Stimulated activated CD4-positive, alpha-beta T cell treated with anti-CD3 and anti-CD28 coated beads, Interleukin-4, amount 100 ng/mL, for 48 hours (primary cell): ENCODE data around the gene CCRL2.
"Not testable (repeated sequence)": the region's sequence is repeated elsewhere in the genome, so short reads cannot be mapped to it uniquely, and the experiment has no call there.

ENCODE experiments used
- DNase-seq, 2 donors: peaks; one replicate each; pipeline ENCODE4 v3.0.0-alpha.2; 2020; ENCODE audit warnings: low read depth in 2 of 2

The CCRL2 gene

DNA sequence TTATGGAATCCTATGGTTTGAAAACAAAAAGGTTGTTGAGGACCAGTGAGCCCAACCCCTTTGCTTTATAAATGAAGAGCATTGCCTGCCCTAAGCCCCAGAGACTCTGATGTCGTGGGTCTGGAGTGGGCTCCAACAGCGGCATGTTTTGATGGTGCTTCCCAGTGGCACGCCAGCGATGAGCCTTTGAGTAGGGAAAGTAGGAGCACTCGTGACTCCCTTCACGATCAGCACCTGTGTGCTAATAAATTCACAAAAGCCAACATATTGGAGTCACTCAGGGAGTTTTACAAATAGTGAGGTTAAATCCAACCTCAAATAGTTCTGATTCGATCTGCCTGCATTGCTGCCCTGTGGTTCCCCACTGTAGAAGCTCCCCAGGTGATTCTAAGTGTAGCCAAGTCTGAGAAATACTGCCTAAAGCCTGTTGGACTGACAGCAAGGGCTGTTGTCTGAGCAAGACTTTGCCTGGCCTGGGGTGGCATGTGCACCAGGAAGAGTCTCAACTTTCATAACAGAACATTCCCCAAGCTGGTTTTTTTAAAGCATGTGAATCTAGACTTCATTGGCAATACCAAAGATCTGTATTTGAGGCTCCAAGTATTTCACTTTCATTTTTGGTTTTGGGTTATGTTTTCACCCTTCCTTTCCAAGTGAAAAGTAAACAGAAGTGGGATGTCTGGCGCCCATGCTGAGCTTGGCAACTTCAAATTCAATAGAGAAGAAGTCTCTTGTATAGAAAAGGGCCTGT lies 26.4 kb upstream of the CCRL2 start:
- no peak for DNase-seq

DNA sequence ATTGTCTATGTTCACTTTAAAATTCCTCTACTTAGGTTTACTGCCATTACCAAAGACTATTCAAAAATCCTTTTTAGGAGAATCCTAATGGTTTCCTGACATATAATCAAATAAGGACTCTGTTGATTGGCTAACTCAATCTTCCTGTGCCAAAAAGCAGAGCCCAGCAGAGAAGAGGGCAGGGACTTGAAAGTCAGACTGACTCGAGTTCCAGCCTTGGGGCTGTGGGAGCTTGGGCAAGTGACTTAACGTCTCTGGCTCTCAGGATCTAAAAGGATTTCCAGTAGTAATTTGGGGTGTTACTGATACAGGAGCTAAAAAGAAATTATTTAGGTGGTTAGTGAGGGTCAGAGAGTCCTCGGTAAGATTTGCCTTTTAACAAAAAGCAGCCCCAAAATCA lies 25.4 kb upstream of the CCRL2 start:
- no peak for DNase-seq

DNA sequence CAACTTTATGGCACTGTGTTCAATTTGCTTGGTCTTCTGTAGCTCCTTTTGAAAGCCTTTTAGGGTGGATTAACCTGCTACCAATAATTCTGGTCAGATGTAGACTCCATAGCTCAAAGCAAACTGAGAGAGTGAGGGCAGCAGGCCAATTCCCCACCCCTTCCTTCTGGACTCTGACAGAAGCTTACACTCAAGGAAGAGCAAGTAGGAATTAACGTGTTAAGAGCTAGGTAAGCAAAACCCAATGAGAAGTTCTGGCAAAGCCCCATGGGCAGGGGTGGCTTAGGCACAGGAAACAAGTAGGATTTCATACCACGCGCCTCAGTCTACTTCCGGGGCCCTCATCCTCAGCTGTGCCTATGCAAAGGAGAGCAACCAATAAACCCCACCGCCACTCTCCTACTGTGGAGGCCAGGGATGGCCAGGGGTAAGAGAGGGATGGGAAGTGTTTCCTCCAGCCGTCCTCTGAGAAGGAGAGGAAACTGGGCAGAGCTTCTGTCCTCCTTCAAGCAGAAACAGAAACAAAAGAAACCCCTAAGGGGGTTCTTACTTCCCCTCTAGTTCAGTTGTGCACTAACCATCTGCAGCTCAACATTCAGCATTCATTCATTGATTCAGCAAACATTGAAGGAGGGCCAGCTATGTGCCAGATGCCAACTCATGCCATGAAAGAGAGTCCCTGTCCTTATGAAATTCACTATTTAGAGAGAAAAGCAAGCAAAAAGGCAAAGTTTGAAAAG lies 23.7 kb upstream of the CCRL2 start:
- no peak for DNase-seq

DNA sequence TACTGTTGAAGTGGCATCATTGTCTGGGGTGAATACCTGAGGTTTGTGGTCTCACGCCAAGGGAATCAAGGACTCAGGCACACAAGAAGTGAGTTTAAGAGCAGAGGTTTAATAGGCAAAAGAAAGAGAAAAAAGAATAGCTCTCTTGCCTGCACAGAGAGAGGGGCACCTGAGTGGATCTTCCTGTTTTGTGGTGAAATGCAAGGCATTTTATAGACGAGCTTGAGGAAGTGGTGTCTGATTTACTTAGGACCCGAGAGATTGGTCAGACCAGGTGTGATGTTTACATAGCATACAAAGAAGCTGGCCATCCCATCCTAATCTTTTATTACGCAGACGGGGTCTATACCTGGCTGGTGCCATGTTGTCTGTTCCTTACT lies 23.1 kb upstream of the CCRL2 start:
- DNase-seq: no peak

DNA sequence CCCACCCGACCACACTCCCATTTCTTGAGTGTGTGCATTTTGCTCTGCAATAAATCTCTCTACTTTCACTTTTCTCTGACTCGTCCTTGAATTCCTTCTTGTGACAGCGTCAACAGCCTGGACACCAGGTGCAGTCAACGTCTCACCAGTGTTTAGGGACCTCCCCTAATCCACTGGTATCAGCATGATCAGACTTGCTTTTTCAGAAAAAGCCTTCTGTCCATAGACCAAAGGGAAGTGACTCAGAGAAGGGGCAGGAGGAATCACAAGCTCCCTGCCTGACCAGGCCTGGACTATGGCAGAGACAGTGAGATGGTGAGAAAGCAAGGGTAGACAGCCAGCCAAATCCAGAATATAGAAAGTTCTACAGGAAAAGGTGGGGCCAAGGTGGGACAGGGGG lies 20.9 kb upstream of the CCRL2 start:
- no peak for DNase-seq

DNA sequence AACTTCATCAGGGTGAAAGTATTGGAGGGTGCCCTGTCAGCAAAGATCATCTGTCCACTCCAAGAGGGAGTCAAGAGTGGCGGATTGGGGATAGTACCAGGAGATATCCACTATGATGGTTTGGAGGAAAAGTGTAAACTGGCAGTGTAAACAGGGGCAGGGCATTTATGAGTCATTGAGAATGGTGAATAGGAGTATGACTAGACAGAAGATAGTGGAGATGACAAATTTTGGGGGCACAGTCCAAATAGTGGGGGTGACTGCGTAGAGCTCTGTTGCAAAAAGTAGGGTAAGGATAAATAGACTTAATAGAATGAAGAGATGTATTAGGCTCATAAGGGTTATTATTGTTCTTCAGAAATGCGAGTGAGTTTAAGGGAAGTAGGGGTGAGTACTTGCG lies 18.2 kb upstream of the CCRL2 start:
- not testable (repeated sequence) for DNase-seq

DNA sequence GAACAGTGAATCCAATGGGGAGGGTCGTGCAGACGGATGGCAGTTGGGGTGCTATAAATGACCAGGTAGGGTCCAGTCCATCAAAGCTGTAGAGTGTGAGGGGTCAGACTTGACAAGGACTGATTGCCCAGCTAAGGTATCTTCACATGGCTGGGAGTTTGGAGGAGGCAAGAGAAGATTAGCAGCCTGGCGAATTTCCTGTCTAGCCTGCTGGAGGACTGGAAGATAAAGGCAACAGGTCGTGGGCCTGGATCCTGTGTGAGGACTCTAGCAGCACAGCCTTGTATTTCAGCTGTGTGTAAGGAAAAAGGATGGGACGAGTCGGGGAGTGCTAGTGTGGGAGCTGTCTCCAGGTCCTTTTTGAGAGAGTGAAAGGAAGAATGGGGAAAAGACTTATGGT lies 17.8 kb upstream of the CCRL2 start:
- DNase-seq: no peak

DNA sequence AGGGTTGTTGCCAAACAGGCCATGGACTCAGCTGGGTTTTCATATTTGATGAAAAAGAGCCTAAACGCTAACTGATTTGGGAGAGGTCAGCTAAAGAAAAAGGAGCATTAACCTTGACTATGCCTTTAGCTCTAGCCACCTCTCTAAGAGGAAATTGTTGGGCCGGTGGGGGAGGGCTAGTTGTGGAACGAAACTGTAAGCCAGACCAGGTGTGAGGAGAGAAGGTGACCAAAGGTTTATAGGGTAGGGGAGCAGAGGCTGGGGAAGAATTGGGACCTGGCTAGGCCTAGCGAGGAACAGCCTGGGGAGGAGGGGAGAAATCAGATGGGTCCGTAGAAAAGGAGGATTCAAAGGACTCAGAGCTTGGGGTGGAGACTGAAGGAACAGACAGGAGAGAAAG lies 15.5 kb upstream of the CCRL2 start:
- DNase-seq: not testable (repeated sequence)

DNA sequence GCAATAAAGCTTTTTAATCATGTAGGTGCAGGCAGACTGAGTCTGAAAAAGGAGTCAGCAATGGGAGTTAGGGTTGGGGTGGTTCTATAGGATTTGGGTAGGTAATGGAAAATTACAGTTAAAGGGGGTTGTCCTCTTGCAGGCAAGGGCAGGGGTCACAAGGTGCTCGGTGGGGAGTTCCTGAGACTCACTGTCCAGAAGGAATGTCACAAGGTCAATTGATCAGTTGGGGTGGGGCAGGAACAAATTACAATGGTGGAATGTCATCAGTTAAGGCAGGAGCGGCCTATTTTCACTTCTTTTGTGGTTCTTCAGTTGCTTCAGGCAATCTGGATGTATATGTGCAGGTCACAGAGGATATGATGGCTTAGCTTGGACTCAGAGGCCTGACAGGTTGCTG lies 14.0 kb upstream of the CCRL2 start:
- DNase-seq: no peak

DNA sequence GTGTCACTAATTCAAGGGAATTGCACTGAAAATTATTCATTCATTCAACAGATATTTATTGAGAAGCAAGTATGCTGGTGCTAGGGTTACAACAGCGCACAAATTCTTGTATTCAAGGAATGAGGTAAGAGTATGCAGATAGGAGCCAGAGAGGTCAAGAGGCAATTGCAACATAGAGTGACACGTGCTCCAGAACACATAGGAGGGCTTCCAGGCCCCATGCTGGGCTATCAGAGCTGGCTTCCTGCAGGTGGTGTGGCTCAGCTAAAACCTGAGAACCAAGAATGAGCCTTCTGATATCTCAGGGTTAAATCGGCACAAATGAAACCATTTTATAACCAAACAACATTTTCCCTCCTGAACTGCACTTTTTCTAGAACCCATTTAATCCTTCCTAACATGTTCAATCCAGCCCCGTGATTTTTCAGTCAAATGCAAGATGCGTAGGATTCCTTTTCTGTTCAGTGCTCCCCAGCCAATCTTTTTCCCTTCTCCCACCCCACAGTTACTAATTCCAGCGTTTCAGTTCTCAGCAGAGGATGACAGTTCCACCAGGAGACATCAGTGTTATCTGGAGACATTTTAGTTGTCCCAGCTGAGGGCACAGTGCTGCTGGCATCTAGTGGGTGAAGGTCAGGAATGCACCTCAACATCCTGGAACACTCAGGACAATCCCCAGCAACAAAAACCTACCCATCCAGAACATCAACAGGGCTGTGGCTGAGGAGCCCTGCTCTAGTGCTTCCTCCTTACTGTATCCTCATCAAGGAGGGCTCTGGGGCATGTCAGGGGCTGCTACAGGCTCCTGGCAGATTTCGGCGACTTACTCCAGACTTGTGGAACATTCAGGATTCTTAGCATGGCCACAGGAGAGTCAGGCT lies 13.3 kb upstream of the CCRL2 start:
- no peak for DNase-seq

DNA sequence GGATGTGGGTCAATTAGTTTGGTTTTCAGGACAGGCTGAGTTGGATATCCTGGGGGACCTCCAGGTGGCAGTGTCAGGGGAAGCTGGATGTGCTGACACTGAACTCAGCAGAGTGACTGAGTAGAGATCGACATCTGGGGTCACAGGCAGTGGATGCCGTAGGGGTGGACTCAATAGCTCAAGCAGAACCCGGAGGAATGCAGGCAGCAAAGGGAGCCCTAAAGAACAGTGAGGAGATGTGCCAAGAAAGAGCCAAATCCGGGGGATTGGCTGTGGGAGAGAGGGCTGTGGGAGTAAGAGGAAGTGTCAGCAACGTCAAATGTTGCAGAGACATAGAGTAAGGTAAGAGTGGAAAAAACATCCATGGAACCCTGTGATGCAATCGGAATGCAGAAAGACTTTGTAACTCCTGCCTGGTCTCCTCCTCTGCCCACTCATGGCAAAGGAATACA lies 11.8 kb upstream of the CCRL2 start:
- no peak for DNase-seq

DNA sequence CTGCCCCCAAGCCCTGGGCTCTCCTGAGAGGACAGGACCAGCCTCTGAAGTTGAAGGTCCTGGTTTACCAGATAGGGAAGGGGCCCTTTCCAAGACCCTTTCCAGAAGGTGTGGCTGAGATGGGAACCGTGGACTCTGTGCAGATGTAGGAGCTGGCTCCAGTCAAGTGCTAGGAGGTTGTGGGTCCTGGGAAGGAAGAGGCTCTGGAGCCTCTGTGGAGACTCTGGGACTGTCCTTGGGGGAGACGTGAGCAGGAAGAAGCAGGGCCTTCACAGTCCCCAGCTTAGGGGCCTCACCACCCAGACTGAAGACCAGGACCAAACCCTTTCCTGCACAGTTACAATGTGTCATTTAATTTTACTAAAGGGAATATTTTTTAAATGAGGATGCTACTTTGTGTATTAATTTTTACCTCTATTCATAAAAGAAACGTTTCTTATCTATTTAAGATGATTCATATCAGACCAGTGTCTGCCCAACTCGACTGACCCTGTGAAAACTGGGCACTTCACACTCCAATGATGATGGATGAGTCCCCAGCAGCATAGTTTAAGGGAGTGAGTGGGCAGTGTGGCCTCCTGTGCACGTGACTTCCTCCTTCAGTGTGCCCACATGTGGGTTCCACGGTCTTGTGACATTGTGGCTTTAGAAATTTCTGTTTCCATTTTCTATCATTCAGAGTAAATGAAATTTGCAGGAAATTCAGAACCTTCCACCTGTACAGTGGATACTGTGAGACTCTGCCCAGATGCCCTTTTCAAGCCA lies 11.1 kb upstream of the CCRL2 start:
- no peak for DNase-seq

DNA sequence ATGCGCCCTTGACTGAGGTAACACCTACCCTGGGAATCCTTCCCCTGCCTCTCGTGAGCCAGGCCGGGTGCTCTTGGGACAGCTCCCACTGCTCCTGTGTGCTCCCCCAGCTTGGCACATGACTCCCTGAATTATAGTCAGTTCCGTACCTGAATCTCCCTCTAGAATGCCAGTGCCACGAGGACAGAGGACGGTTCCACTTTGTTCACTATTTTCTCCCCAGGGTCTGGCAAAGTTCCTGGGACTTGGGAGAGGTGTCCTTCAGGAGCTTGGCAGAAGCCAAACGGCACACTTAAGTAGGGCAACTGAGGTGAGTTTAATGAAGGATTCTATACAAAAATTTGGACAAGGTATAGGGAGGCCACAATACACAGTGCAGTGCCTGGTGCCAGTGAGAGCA lies 9.9 kb upstream of the CCRL2 start:
- no peak for DNase-seq

DNA sequence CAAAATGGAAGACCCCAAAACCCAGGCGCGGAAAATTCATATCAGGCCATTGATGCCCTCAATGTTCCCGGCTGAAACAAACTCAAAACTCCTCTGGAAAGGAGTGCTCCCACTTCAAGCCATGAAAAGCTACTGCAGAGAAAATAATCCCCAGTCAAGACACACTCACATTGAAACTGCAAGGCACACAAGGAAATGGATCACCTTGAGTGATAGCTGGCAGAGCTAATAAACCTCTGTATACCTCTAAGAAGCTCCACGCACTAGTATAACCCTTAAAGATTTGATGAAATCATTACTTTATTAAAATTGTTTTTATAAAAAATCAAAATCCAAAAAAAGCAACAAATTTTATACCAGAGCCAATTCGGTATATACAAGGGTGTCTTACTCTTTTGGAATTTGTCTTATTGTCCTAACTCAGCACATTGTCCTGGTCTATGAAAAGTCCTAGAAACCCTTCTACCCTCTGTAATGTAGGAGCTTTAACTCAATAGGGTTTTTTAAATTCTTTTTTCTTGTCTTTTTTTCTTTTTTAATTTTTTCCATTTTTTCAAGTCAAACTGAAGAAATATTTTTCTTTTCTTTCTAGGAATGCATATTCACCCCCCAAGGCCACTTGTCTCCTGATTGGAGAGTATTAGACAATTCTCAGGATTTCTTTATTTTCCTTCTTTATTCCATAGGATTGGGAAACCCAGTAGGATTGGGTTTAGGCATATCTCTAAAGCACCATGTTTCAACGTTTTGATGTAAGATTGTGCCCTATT lies 8.7 kb upstream of the CCRL2 start:
- no peak for DNase-seq

DNA sequence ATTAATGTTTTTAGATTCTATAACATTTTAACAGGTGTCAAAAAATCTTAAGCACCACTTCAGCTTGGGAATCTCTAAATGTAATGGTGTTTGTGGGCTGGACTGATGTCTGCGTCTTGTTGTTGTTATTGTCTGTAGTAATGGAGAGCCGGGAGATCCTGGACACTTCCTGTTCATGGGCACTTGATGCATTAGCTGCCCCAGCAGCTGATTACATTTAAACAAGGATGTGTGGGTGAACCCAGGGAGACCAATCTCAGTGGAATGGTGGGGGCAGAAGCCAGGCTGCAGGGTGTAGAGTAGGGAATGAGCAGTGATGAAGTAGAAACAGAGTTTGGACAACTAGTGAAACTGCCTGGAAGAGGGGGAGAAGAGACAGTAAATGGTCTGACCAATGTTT lies 8.0 kb upstream of the CCRL2 start:
- no peak for DNase-seq

DNA sequence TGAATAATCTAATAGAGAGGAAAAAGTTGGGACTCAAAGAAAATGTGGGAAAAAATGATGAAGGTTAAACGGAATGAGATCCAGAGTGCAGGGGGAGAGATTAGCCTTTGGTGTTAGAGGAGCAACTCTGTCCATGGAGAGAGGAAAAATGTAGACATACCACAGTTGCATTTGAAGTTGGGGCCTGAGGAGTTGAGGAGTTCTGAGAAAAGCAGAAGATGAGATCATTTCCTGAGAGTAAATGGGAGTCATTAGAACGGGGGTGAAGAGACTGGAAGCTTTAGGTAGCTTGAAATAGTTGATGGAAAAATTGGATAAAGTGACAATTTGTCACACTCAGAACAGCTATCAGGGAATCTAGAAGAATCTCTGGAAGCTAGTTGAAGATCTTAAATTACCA lies 7.5 kb upstream of the CCRL2 start:
- no peak for DNase-seq

DNA sequence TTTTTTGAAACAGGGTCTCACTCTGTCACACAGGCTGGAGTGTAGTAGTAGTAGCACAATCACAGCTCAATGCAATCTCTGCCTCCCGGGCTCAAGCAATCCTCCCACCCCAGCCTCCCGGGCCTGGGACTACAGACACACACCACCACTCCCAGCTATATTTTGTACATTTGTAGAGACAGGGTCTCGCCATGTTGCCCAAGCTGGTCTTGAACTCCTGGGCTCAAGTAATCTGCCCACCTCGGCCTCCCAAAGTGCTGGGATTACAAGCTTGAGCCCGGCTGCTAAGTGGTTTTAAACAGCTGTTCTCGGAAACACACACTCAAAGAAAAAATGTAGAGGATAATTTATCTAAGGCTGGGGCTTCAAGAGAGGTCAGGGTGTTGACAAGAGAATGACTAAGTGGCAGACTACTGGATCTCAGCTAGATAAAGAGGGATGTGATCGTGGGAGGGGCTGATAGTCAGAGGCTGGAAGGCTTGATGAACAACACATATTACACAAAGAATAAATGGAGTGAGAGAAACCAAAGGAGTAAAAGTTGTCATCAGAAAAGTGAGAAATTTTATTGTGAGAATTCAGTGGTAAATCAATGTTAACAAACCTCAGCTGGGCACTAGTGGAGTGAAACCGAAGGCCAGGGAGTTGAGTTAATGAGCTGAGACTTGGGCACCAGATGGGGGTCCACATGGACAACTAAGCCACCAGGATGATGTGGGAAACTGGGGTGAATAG lies 6.9 kb upstream of the CCRL2 start:
- no peak for DNase-seq

DNA sequence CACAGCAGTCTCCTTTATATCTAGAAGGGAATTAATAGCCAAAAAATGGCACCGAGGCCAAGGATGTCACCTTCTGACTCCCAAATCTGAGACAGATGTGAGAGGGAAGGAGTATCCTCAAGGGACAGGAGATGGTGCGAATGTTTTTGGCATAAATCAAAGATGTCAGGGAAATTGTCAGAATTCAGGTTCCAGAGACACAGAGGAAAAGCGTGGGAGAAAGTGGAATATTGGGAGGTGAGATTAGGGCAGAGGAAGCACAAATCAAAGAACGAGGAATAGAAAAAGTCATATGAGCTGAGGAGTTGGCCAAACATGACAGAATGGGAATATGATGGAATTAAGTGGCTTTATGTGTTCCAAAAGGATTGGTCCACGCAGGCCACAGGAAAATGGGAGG lies 6.2 kb upstream of the CCRL2 start:
- DNase-seq: no peak

DNA sequence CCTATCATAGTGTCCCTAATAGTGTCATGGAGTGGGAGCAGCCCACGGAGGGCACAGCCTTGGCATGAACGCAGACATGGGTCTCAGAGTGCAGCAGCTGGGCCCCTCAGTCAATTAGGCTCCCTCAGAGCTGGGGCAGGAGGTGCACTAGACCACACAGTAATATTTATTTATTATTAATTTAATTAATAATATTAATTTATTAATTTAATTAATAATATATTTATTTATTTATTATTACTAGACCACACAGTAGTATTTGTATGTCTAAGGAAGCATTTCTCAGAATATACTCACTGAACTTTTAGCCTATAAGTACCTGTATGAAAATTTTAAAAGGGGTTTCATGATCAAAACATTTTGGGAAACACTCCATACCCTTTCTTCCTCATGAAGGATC lies 5.5 kb upstream of the CCRL2 start:
- no peak for DNase-seq

DNA sequence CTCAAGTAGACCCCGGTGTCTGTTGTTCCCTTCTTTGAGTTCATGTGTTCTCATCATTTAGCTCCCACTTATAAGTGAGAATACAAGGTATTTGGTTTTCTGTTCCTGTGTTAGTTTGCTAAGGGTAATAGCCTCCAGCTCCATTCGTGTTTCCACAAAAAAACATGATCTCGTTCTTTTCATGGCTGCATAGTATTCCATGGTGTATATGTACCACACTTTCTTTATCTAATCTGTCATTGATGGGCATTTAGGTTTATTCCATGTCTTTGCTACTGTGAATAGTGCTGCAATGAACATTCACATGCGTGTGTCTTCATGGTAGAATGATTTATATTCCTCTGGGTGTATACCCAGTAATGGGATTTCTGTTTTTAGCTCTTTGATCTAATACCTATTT lies 4.2 kb upstream of the CCRL2 start:
- not testable (repeated sequence) for DNase-seq
